Sigmoid colon (tissue), 4 donors: ENCODE data around the gene IFT43.

Experiments used
- EP300 ChIP-seq, 4 donors: sonication (generic); formaldehyde crosslinking; IDR thresholded peaks; one replicate each; pipeline ENCODE4 v1.6.1; 2017; ENCODE audit warnings: antibody characterized with exemption in 4 of 4
- POLR2A ChIP-seq, 2 donors: fragments of 450-650 bp; IDR thresholded peaks; one replicate each; pipeline ENCODE4 v1.6.1; 2016; ENCODE audit warnings: antibody characterized with exemption in 2 of 2, mild to moderate bottlenecking in 2 of 2, moderate library complexity in 2 of 2
- TF ChIP-seq, protein P1 (sequence below), 4 experiments: fragments of 450-650 bp in 3 of 4; fragments of 200-600 bp in 1 of 4; IDR thresholded peaks; one replicate each; pipeline ENCODE4 v1.5.1; 2016 to 2019; ENCODE audit warnings: antibody characterized with exemption in 4 of 4, mild to moderate bottlenecking in 3 of 4, moderate library complexity in 2 of 4

DNA sequence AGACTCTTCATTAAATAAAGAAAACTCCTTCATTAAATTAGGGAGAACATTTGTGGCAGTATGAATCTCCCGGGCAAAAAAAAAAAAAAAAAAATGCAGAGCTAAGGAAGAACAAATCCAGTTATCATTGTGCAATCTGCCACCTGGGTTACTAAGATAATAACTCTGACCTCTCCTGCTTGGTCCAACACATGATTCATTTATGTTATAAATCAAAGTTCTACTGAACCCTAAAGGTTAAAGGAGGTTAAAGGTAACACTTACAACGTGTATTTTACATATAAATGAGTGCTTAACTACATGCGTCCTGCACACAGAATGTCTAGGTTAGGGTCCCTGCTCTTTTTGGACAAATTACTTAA lies 8.0 kb upstream of the IFT43 start:
- TF ChIP-seq EP300 (IDR thresholded peaks at IDR 0.05) (no peak), POLR2A (IDR thresholded peaks at IDR 0.05) (no peak)
- TF ChIP-seq, protein P1, sequence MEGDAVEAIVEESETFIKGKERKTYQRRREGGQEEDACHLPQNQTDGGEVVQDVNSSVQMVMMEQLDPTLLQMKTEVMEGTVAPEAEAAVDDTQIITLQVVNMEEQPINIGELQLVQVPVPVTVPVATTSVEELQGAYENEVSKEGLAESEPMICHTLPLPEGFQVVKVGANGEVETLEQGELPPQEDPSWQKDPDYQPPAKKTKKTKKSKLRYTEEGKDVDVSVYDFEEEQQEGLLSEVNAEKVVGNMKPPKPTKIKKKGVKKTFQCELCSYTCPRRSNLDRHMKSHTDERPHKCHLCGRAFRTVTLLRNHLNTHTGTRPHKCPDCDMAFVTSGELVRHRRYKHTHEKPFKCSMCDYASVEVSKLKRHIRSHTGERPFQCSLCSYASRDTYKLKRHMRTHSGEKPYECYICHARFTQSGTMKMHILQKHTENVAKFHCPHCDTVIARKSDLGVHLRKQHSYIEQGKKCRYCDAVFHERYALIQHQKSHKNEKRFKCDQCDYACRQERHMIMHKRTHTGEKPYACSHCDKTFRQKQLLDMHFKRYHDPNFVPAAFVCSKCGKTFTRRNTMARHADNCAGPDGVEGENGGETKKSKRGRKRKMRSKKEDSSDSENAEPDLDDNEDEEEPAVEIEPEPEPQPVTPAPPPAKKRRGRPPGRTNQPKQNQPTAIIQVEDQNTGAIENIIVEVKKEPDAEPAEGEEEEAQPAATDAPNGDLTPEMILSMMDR (IDR thresholded peaks at IDR 0.05), result no peak
